ENCODE measurements around the gene STK26.
"Not testable (repeated sequence)": the region's sequence is repeated elsewhere in the genome, so short reads cannot be mapped to it uniquely, and the experiment has no call there.

Gene STK26

GRCh38 chrX:132094164-132094563 lies 71.1 kb downstream of the STK26 start:
- DNase-seq (ENCODE audit: low spot score), result no peak

DNA sequence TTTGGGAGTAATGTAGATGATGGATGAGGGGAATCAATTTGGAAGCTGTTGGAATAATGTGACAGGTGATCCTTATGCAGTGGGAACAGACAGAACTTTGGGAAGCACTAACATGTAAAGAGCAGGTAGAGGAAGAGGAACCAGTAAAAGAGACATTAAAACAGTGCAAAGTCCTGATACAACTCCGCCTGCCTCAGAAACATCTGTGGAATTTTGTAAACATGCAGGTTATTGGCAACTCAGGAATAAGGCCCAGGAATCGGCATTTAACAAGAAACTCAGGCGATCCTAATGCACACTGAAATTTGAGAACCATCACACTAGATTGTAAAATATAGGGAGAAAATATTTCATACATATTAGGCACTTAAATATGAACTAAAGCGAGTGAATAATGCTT lies 75.6 kb downstream of the STK26 start:
- DNase-seq (ENCODE audit: low spot score), result not testable (repeated sequence)

DNA sequence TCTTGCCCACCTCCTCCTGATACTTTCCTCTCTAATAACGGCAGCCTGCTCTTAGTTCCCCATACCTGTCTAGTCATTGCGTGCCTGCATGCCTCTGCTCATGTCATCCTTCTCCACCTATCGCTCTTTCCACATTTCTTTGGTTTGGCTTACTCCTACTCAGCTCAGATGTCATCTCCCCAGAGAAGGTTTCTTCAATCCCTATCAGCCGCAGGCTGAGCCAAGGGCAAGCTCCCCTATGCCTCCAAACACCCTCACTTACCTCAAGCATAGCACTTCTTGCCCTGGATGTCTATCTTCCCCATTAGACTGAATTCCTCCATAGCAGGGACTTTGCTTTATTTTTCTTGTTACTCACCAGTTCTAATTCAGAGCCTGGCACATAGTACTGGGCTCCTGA lies 78.1 kb downstream of the STK26 start:
- no peak for DNase-seq (ENCODE audit: low spot score)

DNA sequence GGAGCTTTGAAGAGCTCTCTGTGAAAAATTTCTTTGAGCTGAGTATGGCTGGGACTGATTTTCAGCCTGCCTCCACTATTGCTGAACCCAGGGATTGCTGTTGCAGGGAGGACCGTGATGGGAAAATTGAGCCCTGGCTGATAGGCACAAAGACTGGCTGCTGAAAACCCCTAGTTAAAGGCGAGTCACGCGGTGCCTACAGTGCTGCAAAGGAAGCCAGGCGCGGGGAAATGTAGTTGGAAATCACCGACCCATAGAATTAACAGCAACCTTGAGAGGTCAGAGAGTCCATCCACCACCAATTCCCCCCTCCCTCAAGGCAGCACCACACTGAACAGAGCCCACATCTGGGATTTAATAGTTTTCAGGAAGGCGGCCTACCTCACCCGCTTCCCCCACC lies 78.7 kb downstream of the STK26 start:
- DNase-seq (ENCODE audit: low spot score), result no peak

GRCh38 chrX:132107291-132107690 lies 84.2 kb downstream of the STK26 start:
- no peak for DNase-seq (ENCODE audit: low spot score)

GRCh38 chrX:132114607-132115006 lies 91.5 kb downstream of the STK26 start:
- no peak for DNase-seq (ENCODE audit: low spot score)

DNA sequence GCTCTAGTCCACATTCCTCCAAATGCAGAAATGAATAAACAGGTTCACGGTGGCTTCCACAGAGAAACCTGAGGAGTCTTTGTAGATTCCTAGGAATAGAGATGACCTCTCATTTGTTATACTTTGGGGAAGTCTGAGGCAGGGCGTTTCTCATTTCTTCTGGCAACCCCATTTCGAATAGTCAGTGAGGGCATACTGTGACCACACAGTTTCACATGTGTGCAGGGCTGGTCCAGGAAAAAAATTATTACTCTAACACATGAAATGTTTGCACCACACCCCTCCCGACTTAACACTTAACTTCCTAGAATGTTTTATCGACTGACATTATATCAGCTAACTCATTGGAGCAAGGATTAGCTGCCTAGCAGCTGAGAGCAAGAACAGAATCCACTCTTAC lies 92.7 kb downstream of the STK26 start:
- no peak for DNase-seq (ENCODE audit: low spot score)

GRCh38 chrX:132118358-132118757 lies 95.3 kb downstream of the STK26 start:
- no peak for DNase-seq (ENCODE audit: low spot score)

DNA sequence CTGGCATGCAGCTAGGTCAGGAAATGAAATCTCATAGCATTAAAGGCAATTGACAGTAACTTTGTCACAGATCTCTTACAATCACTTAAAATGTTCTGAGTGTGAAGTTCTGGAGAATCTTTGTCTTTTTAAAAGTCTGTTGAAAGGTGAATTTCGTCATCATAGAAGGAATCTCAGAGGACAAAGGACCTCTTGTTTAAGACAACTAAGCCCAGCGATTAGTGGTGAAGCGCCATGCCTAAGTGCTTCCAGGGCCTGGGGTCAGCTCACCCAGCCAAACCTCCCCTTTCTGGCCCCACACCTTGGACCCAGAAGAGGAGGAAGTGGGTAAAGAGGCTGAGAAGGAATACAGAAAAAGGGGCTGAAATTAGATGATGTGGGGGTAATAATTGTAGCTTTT lies 96.2 kb downstream of the STK26 start:
- no peak for DNase-seq (ENCODE audit: low spot score)

GRCh38 chrX:132119821-132120515 lies 96.9 kb downstream of the STK26 start:
- no peak for DNase-seq (ENCODE audit: low spot score)

- no peak for DNase-seq (ENCODE audit: low spot score)
These were observed 97.8 kb downstream of the STK26 start for GRCh38 chrX:132120913-132121312.
